Measurements from ENCODE around the gene MB.

Gene MB

GRCh38 chr22:35630387-35630793 is 13.3 kb upstream of the MB start:
- peaks cover 4% of the 10 kb centered on the region for H3K9me3 Mint-ChIP-seq
- no peak for TF ChIP-seq CTCF (IDR thresholded peaks at IDR 0.05; ENCODE audit: unreplicated experiment in 3 of 3)
- H3K36me3 Mint-ChIP-seq (ENCODE audit: low read depth) = no peaks in the 10 kb centered on the region
- peaks cover 39% of the 10 kb centered on the region for H3K4me1 Mint-ChIP-seq
- no peak overlapping the region for H3K4me3 Mint-ChIP-seq
- peaks cover 12% of the 10 kb centered on the region for H3K27me3 Mint-ChIP-seq (ENCODE audit: low read depth)
- peak overlapping the region in 1 of 3 experiments; percentile 47 for H3K27ac Mint-ChIP-seq

- H3K27me3 Mint-ChIP-seq (ENCODE audit: low read depth) = peaks cover 12% of the 10 kb centered on the region
Observed at GRCh38 chr22:35629406-35630216, 12.5 kb upstream of the MB start.

GRCh38 chr22:35628732-35629131 is 11.6 kb upstream of the MB start:
- no peak for TF ChIP-seq CTCF (IDR thresholded peaks at IDR 0.05; ENCODE audit: unreplicated experiment in 3 of 3)
- H3K4me3 Mint-ChIP-seq = no peak overlapping the region
- no peaks in the 10 kb centered on the region for H3K36me3 Mint-ChIP-seq (ENCODE audit: low read depth)
- H3K27ac Mint-ChIP-seq = no peak overlapping the region
- peaks cover 12% of the 10 kb centered on the region for H3K27me3 Mint-ChIP-seq (ENCODE audit: low read depth)
- peaks cover 44% of the 10 kb centered on the region for H3K4me1 Mint-ChIP-seq
- peaks cover 2% of the 10 kb centered on the region for H3K9me3 Mint-ChIP-seq

More at GRCh38 chr22:35629406-35630216, 12.5 kb upstream of the MB start:
- Mint-ChIP-seq H3K9me3 (peaks cover 2% of the 10 kb centered on the region), H3K4me1 (peaks cover 39% of the 10 kb centered on the region), H3K4me3 (peak overlapping the region in 1 of 3 experiments; percentile 45), H3K36me3 (ENCODE audit: low read depth) (no peaks in the 10 kb centered on the region), H3K27ac (peak overlapping the region; percentile 8 to 76 (median 47))
- TF ChIP-seq CTCF (IDR thresholded peaks at IDR 0.05; ENCODE audit: unreplicated experiment in 3 of 3) = no peak

GRCh38 chr22:35627267-35628041 is 10.3 kb upstream of the MB start:
- Mint-ChIP-seq H3K4me3 (peak overlapping the region; percentile 79 to 81 (median 80)), H3K36me3 (ENCODE audit: low read depth) (no peaks in the 10 kb centered on the region), H3K27me3 (ENCODE audit: low read depth) (peaks cover 12% of the 10 kb centered on the region), H3K9me3 (peaks cover 2% of the 10 kb centered on the region), H3K4me1 (peaks cover 48% of the 10 kb centered on the region), H3K27ac (peak overlapping the region; percentile 69 to 83 (median 77))
- TF ChIP-seq CTCF (IDR thresholded peaks at IDR 0.05; ENCODE audit: unreplicated experiment in 3 of 3) = peak in 2 of 3 experiments; percentile 18 to 40

- Mint-ChIP-seq H3K27me3 (ENCODE audit: low read depth) (peaks cover 12% of the 10 kb centered on the region), H3K4me3 (peak overlapping the region in 2 of 3 experiments; percentile 7 to 17), H3K27ac (peak overlapping the region in 1 of 3 experiments; percentile 10), H3K4me1 (peaks cover 61% of the 10 kb centered on the region), H3K9me3 (peaks cover 2% of the 10 kb centered on the region), H3K36me3 (ENCODE audit: low read depth) (no peaks in the 10 kb centered on the region)
- TF ChIP-seq CTCF (IDR thresholded peaks at IDR 0.05; ENCODE audit: unreplicated experiment in 3 of 3) = no peak
Observed at GRCh38 chr22:35625763-35626432, 8.8 kb upstream of the MB start.
